ENCODE results near the gene DNAI7. TPM values are rescaled to one million over a fixed set of nuclear protein-coding genes. Genes with fewer than 3 reads are reported as not detected.

Gene DNAI7
- total RNA-seq, 1 experiment from 2014 or later: 0.10 TPM

- intact Hi-C loops (cut with micrococcal nuclease; ENCODE audit: unreplicated experiment): no loop called here
- ATAC-seq (no peak), DNase-seq (ENCODE audit: low read depth, low spot score) (no peak)
- ChIA-PET POLR2A (no interaction called here), CTCF (no interaction called here)
- no peaks in the 10 kb centered on the region for H3K9me3 ChIP-seq (ENCODE audit: control insufficient read depth, insufficient read depth, low read depth, low read length)
- in situ Hi-C loops (cut with HindIII; ENCODE audit: low pct_unique_long_range_greater_than_20kb, low sequenced_read_pairs): no loop called here
- H3K36me3 ChIP-seq (ENCODE audit: control insufficient read depth, insufficient read depth, low read length): no peaks in the 10 kb centered on the region
- H3K27ac ChIP-seq (ENCODE audit: low read length): no peak overlapping the region
- H3K4me3 ChIP-seq (ENCODE audit: low read depth in 2 of 2, low read length in 2 of 2): no peak overlapping the region
- H3K4me1 ChIP-seq (ENCODE audit: control insufficient read depth, insufficient read depth, low read length): no peaks in the 10 kb centered on the region
- TF ChIP-seq TCF7L2 (IDR thresholded peaks at IDR 0.05; ENCODE audit: low read depth, low read length) (no peak), POLR2AphosphoS5 (IDR thresholded peaks at IDR 0.05; ENCODE audit: low read depth, low read length) (no peak), SIN3A (IDR thresholded peaks at IDR 0.05; ENCODE audit: borderline replicate concordance, insufficient read depth, low read depth, low read length) (no peak), CTCF (IDR thresholded peaks at IDR 0.05) (no peak)
- TF ChIP-seq, protein P1, sequence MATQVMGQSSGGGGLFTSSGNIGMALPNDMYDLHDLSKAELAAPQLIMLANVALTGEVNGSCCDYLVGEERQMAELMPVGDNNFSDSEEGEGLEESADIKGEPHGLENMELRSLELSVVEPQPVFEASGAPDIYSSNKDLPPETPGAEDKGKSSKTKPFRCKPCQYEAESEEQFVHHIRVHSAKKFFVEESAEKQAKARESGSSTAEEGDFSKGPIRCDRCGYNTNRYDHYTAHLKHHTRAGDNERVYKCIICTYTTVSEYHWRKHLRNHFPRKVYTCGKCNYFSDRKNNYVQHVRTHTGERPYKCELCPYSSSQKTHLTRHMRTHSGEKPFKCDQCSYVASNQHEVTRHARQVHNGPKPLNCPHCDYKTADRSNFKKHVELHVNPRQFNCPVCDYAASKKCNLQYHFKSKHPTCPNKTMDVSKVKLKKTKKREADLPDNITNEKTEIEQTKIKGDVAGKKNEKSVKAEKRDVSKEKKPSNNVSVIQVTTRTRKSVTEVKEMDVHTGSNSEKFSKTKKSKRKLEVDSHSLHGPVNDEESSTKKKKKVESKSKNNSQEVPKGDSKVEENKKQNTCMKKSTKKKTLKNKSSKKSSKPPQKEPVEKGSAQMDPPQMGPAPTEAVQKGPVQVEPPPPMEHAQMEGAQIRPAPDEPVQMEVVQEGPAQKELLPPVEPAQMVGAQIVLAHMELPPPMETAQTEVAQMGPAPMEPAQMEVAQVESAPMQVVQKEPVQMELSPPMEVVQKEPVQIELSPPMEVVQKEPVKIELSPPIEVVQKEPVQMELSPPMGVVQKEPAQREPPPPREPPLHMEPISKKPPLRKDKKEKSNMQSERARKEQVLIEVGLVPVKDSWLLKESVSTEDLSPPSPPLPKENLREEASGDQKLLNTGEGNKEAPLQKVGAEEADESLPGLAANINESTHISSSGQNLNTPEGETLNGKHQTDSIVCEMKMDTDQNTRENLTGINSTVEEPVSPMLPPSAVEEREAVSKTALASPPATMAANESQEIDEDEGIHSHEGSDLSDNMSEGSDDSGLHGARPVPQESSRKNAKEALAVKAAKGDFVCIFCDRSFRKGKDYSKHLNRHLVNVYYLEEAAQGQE (IDR thresholded peaks at IDR 0.05; ENCODE audit: insufficient read depth in 1 of 2, low read depth in 2 of 2, low read length in 1 of 2): no peak
- peaks cover 3% of the 10 kb centered on the region; the same call in 1 of the 2 replicates for H3K27me3 ChIP-seq (ENCODE audit: control insufficient read depth, insufficient read depth, low read length)
- BruUV-seq (replicated peaks): no TSS peak
Measured at GRCh38 chr12:25113651-25114050, 81.3 kb downstream of the DNAI7 start.

GRCh38 chr12:25110260-25110659 is 84.7 kb downstream of the DNAI7 start:
- ATAC-seq (no peak), DNase-seq (ENCODE audit: low read depth, low spot score) (no peak)
- Histone ChIP-seq H3K27ac (ENCODE audit: low read length) (no peak overlapping the region), H3K4me1 (ENCODE audit: control insufficient read depth, insufficient read depth, low read length) (no peaks in the 10 kb centered on the region), H3K36me3 (ENCODE audit: control insufficient read depth, insufficient read depth, low read length) (no peaks in the 10 kb centered on the region), H3K4me3 (ENCODE audit: low read depth in 2 of 2, low read length in 2 of 2) (no peak overlapping the region), H3K27me3 (ENCODE audit: control insufficient read depth, insufficient read depth, low read length) (peaks cover 8% of the 10 kb centered on the region; the same call in 1 of the 2 replicates), H3K9me3 (ENCODE audit: control insufficient read depth, insufficient read depth, low read depth, low read length) (no peaks in the 10 kb centered on the region)
- ChIA-PET CTCF (no interaction called here), POLR2A (no interaction called here)
- in situ Hi-C loops (cut with HindIII; ENCODE audit: low pct_unique_long_range_greater_than_20kb, low sequenced_read_pairs): no loop called here
- BruUV-seq (replicated peaks): no TSS peak
- TF ChIP-seq POLR2AphosphoS5 (IDR thresholded peaks at IDR 0.05; ENCODE audit: low read depth, low read length): no peak
- TF ChIP-seq, protein P1 (IDR thresholded peaks at IDR 0.05; ENCODE audit: insufficient read depth in 1 of 2, low read depth in 2 of 2, low read length in 1 of 2): no peak
- no peak for TF ChIP-seq CTCF (IDR thresholded peaks at IDR 0.05)
- TF ChIP-seq SIN3A (IDR thresholded peaks at IDR 0.05; ENCODE audit: borderline replicate concordance, insufficient read depth, low read depth, low read length): no peak
- no peak for TF ChIP-seq TCF7L2 (IDR thresholded peaks at IDR 0.05; ENCODE audit: low read depth, low read length)
- intact Hi-C loops (cut with micrococcal nuclease; ENCODE audit: unreplicated experiment): no loop called here
